Stomach (tissue), 9 donors: ENCODE results near the gene C11orf21. TPM values are rescaled to one million over a fixed set of nuclear protein-coding genes. Genes with fewer than 3 reads are reported as not detected.
A peak's percentile ranks its signal among the peaks of the same experiment; 100 is the strongest.

Source experiments
- DNase-seq, 2 donors: peaks; one replicate each; pipeline versions ENCODE4 v3.0.0 to v3.0.0-alpha.2; 2013 to 2019
- H3K27ac ChIP-seq, 5 donors: fragments of 200-600 bp in 4 of 5; sonication (generic) in 4 of 5; one replicate each; pipeline ENCODE4 v1.5.1; 2013 to 2019; ENCODE audit warnings: mild to moderate bottlenecking in 1 of 5, moderate library complexity in 1 of 5
- H3K27me3 ChIP-seq, 3 donors: fragments of 200-600 bp; sonication (generic); one replicate each; pipeline ENCODE4 v1.5.1; 2017 to 2019; ENCODE audit warnings: mixed run types in 1 of 3
- H3K36me3 ChIP-seq, 4 donors: fragments of 200-600 bp; sonication (generic); 1 replicate in 3 of 4; 2 replicates in 1 of 4; pipeline ENCODE4 v1.5.1; 2016 to 2019
- H3K4me1 ChIP-seq, 4 donors: fragments of 200-600 bp; sonication (generic); one replicate each; pipeline ENCODE4 v1.5.1; 2016 to 2019
- H3K4me3 ChIP-seq, 4 donors: fragments of 200-600 bp; sonication (generic) in 3 of 4; one replicate each; pipeline ENCODE4 v1.5.1; 2016 to 2019; ENCODE audit warnings: mild to moderate bottlenecking in 1 of 4
- H3K9me3 ChIP-seq, 4 donors: fragments of 200-600 bp; sonication (generic); one replicate each; pipeline ENCODE4 v1.5.1; 2016 to 2019
- EP300 ChIP-seq: sonication (generic); formaldehyde crosslinking; IDR thresholded peaks from one replicate; pipeline ENCODE4 v1.6.1; 2017; ENCODE audit warnings: antibody characterized with exemption
- POLR2A ChIP-seq, 4 donors: fragments of 450-650 bp; IDR thresholded peaks; one replicate each; pipeline ENCODE4 v1.6.1; 2016; ENCODE audit warnings: antibody characterized with exemption in 4 of 4, control low read depth in 2 of 4, mild to moderate bottlenecking in 1 of 4, moderate library complexity in 1 of 4
- POLR2AphosphoS5 ChIP-seq, 3 donors: sonication (generic); formaldehyde crosslinking; IDR thresholded peaks; one replicate each; pipeline ENCODE4 v1.6.1; 2016; ENCODE audit warnings: antibody characterized with exemption in 3 of 3
- WGBS, 5 donors: extraction: QIAGEN DNeasy Blood & Tissue Kit in 3 of 5; methylation state at CpG; one replicate each; pipeline versions ENCODE4 v1.1.5 to v1.1.7; 2013 to 2018; 5-methylcytosine and 5-hydroxymethylcytosine counted together
- intact Hi-C: fragments of 100-400 bp; cut with DNase I; formaldehyde crosslinking; loops from one replicate; pipeline ENCODE4 v1.15.1; 2023; ENCODE audit warnings: low total_unique reads
- polyA plus RNA-seq, 3 donors: library from polyadenylated mRNA; stranded (reverse); fragments of 200-250 nt; gene quantifications; one replicate each; pipeline ENCODE4 v1.2.3, GENCODE V29; 2013
- total RNA-seq, 5 donors: library from RNA; depleted of rRNA; stranded (reverse); fragments of >200 nt; gene quantifications; one replicate each; pipeline versions ENCODE4 v1.1.0 to v1.2.3, GENCODE V29; 2014 to 2016
- TF ChIP-seq, protein P1 (sequence below), 7 experiments: fragments of 450-650 bp in 4 of 7; fragments of 200-600 bp in 3 of 7; sonication (generic) in 3 of 7; IDR thresholded peaks; one replicate each; pipeline ENCODE4 v1.5.1; 2016 to 2019; ENCODE audit warnings: antibody characterized with exemption in 7 of 7, control low read depth in 2 of 7, mild to moderate bottlenecking in 1 of 7
- donor health status: healthy with polysubstance abuse.
- donor health status: Bipolar disorder and iron deficiency.
- donor health status: healthy.

C11orf21 gene
- total and polyA plus RNA-seq, 8 donors = 0.61 to 1.8 (median 0.82) TPM; not detected in 2

DNA sequence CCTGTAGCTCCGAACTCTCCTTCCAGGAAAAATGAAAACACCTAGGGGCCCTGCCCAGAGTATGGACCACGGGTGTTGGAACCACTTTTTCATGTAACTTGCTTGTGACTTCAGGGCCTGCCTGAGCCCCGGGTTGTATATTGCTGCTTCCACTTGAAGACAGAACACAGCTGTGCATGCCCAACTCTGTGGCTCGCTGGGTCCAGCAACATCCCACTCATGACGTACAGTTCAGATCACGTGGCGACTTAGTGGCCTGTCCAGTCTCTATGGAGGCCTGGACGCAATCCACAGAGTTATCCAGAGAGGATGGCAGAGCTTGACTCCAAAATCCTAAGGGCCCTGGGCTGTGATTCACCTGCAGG, 6.8 kb downstream of the C11orf21 start:
- no peak overlapping the region for H3K27ac ChIP-seq
- TF ChIP-seq EP300 (no peak), POLR2AphosphoS5 (IDR thresholded peaks at IDR 0.05) (no peak), POLR2A (IDR thresholded peaks at IDR 0.05) (no peak)
- TF ChIP-seq, protein P1, sequence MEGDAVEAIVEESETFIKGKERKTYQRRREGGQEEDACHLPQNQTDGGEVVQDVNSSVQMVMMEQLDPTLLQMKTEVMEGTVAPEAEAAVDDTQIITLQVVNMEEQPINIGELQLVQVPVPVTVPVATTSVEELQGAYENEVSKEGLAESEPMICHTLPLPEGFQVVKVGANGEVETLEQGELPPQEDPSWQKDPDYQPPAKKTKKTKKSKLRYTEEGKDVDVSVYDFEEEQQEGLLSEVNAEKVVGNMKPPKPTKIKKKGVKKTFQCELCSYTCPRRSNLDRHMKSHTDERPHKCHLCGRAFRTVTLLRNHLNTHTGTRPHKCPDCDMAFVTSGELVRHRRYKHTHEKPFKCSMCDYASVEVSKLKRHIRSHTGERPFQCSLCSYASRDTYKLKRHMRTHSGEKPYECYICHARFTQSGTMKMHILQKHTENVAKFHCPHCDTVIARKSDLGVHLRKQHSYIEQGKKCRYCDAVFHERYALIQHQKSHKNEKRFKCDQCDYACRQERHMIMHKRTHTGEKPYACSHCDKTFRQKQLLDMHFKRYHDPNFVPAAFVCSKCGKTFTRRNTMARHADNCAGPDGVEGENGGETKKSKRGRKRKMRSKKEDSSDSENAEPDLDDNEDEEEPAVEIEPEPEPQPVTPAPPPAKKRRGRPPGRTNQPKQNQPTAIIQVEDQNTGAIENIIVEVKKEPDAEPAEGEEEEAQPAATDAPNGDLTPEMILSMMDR (IDR thresholded peaks at IDR 0.05) = no peak
- intact Hi-C loops = loop anchor here (5.0 kb wide), 1 partner anchor 98 kb away; no protein-coding TSS in a partner anchor
- no peak overlapping the region for H3K4me3 ChIP-seq
- peaks cover 0 to 11% (median 3%) of the 10 kb centered on the region in 4 donors for H3K4me1 ChIP-seq
- H3K27me3 ChIP-seq = peaks cover 0 to 8% (median 0%) of the 10 kb centered on the region in 3 donors
- DNase-seq = peak in 1 of 2 donors; percentile 19
- no peaks in the 10 kb centered on the region for H3K36me3 ChIP-seq
- no peaks in the 10 kb centered on the region for H3K9me3 ChIP-seq
- WGBS, 5 donors = 82 to 88% (median 85%) methylated on average over 8 of the region's 8 CpGs

DNA sequence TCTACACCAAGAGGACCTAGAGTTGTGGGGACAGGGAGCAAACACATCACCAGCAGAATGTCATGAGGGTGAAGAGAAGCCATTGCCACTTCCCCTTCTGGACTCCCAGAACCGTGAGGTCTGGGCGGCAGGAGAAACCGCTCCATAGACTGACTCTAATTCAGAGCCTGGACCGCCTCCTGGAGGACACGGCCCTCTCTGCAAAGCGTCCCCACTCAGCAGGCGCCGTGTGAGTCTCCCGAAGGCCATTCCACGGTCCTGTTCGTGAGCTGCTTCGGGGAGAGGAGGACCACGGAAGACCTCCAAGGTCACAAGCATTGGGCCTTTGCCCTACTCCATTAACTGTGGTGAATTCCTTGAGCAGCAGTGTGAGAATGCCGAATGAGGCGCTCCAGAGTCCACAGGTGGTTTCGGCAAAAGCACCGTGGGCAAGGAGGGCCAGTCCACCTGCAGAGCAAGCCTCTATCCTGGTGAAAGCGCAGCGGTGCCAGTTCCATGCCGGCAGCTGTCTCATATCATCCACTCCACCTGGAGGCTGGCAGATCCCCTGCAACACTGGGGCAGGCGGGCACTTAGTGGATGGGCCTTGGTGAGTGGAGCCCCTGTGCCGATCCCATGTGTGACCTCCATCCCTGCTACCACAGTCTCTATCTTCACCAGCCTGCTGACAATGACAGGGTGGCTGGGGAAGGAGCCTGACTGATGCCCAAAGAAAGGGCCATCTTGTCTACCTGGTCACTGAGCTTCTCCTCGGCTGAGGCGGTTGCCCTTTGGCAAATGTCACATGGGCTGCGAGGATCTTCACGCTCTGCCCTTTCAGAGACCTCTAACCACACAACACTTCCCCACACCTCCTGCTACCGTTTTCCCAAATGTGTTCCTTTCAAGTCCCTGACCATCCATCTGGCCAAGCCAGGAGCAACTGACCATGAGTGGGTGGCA, 7.5 kb downstream of the C11orf21 start:
- no peaks in the 10 kb centered on the region for H3K9me3 ChIP-seq
- DNase-seq = peak in 1 of 2 donors; percentile 25
- TF ChIP-seq, protein P1 (IDR thresholded peaks at IDR 0.05) = no peak
- TF ChIP-seq EP300 (no peak), POLR2A (IDR thresholded peaks at IDR 0.05) (no peak), POLR2AphosphoS5 (IDR thresholded peaks at IDR 0.05) (no peak)
- H3K27ac ChIP-seq = no peak overlapping the region
- no peaks in the 10 kb centered on the region for H3K36me3 ChIP-seq
- intact Hi-C loops = no loop called here
- H3K4me1 ChIP-seq = peaks cover 0 to 7% (median 4%) of the 10 kb centered on the region in 4 donors
- 64 to 88% (median 80%) methylated on average over 14 to 27 of the region's 27 CpGs for WGBS, 5 donors
- H3K4me3 ChIP-seq = no peak overlapping the region
- H3K27me3 ChIP-seq = peaks cover 0 to 12% (median 0%) of the 10 kb centered on the region in 3 donors

DNA sequence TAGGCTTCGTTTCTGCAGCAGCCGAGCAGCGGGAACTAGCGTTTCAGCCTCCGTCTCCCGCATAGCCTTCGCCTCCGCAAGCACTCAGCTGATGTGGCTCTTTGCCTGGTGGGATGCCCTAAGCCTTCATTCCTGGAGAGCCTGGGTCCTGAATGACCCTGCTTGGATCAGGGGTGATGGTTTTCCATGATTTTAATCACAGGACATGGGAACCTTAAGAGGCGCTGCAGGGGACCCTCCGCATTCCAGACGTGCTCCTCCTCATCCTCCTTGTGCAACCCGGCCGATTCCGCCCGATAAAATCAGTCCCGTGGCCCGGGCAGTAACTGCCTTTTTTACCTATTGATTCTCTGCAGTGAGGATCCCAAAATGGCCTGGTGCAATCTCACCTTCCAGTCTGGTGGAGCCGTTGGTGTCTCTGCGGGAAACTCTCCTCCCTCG, 8.2 kb downstream of the C11orf21 start:
- H3K4me3 ChIP-seq = no peak overlapping the region
- peak in 1 of 2 donors; percentile 23 for DNase-seq
- intact Hi-C loops = no loop called here
- peaks cover 0 to 14% (median 0%) of the 10 kb centered on the region in 3 donors for H3K27me3 ChIP-seq
- no peaks in the 10 kb centered on the region for H3K9me3 ChIP-seq
- H3K27ac ChIP-seq = no peak overlapping the region
- H3K4me1 ChIP-seq = peaks cover 0 to 9% (median 3%) of the 10 kb centered on the region in 4 donors
- 78 to 89% (median 83%) methylated on average over 19 to 20 of the region's 20 CpGs for WGBS, 5 donors
- no peaks in the 10 kb centered on the region for H3K36me3 ChIP-seq
- no peak for TF ChIP-seq POLR2A (IDR thresholded peaks at IDR 0.05)
- TF ChIP-seq EP300 = no peak
- TF ChIP-seq, protein P1 (IDR thresholded peaks at IDR 0.05) = no peak
- TF ChIP-seq POLR2AphosphoS5 (IDR thresholded peaks at IDR 0.05) = no peak

- H3K36me3 ChIP-seq = no peaks in the 10 kb centered on the region
- WGBS, 5 donors = 32 to 43% (median 38%) methylated on average over 9 to 10 of the region's 10 CpGs
- H3K27me3 ChIP-seq = peaks cover 0 to 18% (median 0%) of the 10 kb centered on the region in 3 donors
- H3K27ac ChIP-seq = no peak overlapping the region
- TF ChIP-seq EP300 = no peak
- no peak for TF ChIP-seq POLR2A (IDR thresholded peaks at IDR 0.05)
- TF ChIP-seq, protein P1 (IDR thresholded peaks at IDR 0.05) = no peak
- TF ChIP-seq POLR2AphosphoS5 (IDR thresholded peaks at IDR 0.05) = no peak
- no peaks in the 10 kb centered on the region for H3K9me3 ChIP-seq
- H3K4me1 ChIP-seq = peaks cover 0 to 12% (median 6%) of the 10 kb centered on the region in 4 donors
- intact Hi-C loops = no loop called here
- peak; percentile 7 to 28 for DNase-seq
- no peak overlapping the region for H3K4me3 ChIP-seq
Measured at GRCh38 chr11:2290351-2290841, 11.3 kb downstream of the C11orf21 start.
